Large intestine (tissue), 3 donors: ENCODE measurements around the gene ABL1. TPM values are rescaled to one million over a fixed set of nuclear protein-coding genes. Genes with fewer than 3 reads are reported as not detected.

Experiments
- DNase-seq, 2 donors: peaks; one replicate each; pipeline versions ENCODE4 v3.0.0 to v3.0.0-alpha.2; 2013
- H3K27ac ChIP-seq: one replicate; pipeline ENCODE4 v1.5.1; 2013; ENCODE audit warnings: low read length
- H3K27me3 ChIP-seq: 2 replicates; pipeline ENCODE4 v1.6.1; 2013; ENCODE audit warnings: low read length; ENCODE audit not compliant: control insufficient read depth, insufficient read depth
- H3K36me3 ChIP-seq: 2 replicates; pipeline ENCODE4 v1.6.1; 2013; ENCODE audit warnings: low read length; ENCODE audit not compliant: control insufficient read depth, insufficient read depth
- H3K4me1 ChIP-seq: one replicate; pipeline ENCODE4 v1.6.1; 2013; ENCODE audit warnings: low read length; ENCODE audit not compliant: control insufficient read depth, insufficient read depth
- H3K4me3 ChIP-seq: one replicate; pipeline ENCODE4 v1.5.1; 2013; ENCODE audit warnings: low read length
- H3K9me3 ChIP-seq: one replicate; pipeline ENCODE4 v1.6.1; 2013; ENCODE audit warnings: mild to moderate bottlenecking, low read depth, low read length, moderate library complexity; ENCODE audit not compliant: control insufficient read depth
- WGBS: methylation state at CpG from one replicate; pipeline ENCODE4 v1.1.5; 2013; ENCODE audit warnings: low lambda C conversion rate; ENCODE audit not compliant: insufficient coverage; 5-methylcytosine and 5-hydroxymethylcytosine counted together
- polyA plus RNA-seq: library from polyadenylated mRNA; unstranded; fragments of 120-200 nt; gene quantifications from one replicate; pipeline ENCODE4 v1.2.1, GENCODE V29; 2013

The ABL1 gene
- polyA plus RNA-seq, 1 donor: 50.9 TPM

DNA sequence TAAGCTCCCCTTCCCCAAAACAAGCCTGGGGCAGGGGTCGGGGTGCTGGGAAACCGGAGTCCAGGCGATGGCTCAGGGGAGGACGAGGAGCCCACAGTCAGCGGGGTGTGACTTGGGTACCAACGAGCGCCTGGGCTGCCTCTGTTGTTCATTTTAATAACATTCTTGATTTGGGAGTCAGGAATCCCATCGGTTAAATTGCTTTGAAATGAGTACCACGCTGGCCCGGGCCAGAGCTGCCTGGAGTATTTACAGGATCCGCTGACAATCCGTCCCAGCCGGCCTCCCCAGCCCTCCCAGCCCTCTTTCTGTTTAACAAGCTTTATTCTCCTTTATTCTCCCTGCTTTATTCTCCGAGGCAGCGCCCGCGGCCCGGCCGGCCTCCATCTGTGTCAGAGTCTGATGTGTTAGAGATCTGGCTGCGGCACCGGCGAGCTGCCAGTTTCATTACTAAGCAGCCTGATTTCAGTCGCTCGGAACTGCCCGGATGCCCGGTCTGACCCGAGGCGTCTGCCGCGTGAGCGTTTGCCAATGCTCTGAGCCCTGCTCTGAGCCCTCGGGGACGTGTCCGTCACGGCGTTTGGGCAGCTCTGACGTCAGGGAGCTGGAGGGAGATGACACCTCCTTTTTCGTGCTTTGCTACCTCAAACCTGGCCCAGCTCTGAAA, 78.0 kb downstream of the ABL1 start:
- Histone ChIP-seq H3K27ac (no peak overlapping the region), H3K36me3 (no peaks in the 10 kb centered on the region), H3K4me3 (no peak overlapping the region), H3K9me3 (no peaks in the 10 kb centered on the region), H3K27me3 (peaks cover 20% of the 10 kb centered on the region), H3K4me1 (no peaks in the 10 kb centered on the region)
- 60% methylated on average over 2 of the region's 38 CpGs for WGBS
- DNase-seq: no peak

GRCh38 chr9:130913599-130914416, 78.8 kb downstream of the ABL1 start:
- no CpG with 5 or more reads among the region's 23 CpGs for WGBS
- no peak overlapping the region for H3K4me3 ChIP-seq
- no peaks in the 10 kb centered on the region for H3K4me1 ChIP-seq
- peaks cover 21% of the 10 kb centered on the region for H3K27me3 ChIP-seq
- no peaks in the 10 kb centered on the region for H3K36me3 ChIP-seq
- H3K9me3 ChIP-seq: no peaks in the 10 kb centered on the region
- no peak overlapping the region for H3K27ac ChIP-seq
- no peak for DNase-seq

DNA sequence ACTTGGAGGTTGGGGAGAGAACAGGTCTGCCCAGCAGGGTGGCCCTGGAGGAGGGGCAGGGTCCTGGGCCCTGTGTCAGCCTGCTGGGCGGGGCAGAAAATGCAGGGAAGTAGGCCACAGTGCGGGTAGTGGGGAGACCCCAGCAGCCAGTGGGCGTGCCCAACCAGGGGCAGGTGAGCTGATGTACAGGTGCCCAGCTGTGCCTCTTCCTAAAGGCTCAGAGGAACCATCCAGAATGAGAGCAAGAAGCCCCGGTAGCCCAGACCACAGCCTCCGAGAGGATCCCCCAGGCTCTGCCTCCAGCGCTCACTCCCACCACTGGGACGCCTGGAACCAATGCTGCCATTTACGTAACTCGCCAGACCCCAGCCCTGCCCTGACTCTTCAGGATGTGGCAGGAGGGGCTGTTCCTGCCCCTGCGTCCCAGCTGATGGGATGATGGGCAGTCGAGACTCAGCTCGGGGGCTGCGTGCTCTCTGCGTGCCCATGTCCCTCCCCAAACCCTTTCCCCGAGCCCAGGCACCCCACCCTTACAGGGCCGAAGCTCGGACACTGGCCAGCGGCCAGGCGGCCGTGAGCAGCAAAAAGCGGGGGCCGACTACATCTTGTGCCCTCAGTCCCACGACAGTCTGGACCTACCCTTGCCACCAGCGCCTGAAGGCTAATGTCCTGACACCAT, 79.5 kb downstream of the ABL1 start:
- Histone ChIP-seq H3K4me3 (no peak overlapping the region), H3K9me3 (no peaks in the 10 kb centered on the region), H3K4me1 (no peaks in the 10 kb centered on the region), H3K27me3 (peaks cover 21% of the 10 kb centered on the region), H3K36me3 (no peaks in the 10 kb centered on the region), H3K27ac (no peak overlapping the region)
- DNase-seq: no peak
- no CpG with 5 or more reads among the region's 24 CpGs for WGBS

GRCh38 chr9:130915096-130915447, 80.0 kb downstream of the ABL1 start:
- DNase-seq: no peak
- H3K27me3 ChIP-seq: peaks cover 21% of the 10 kb centered on the region
- WGBS: no CpG with 5 or more reads among the region's 8 CpGs

GRCh38 chr9:130917168-130917960, 82.3 kb downstream of the ABL1 start:
- peaks cover 34% of the 10 kb centered on the region for H3K27me3 ChIP-seq

More at GRCh38 chr9:130915096-130915447, 80.0 kb downstream of the ABL1 start:
- no peak overlapping the region for H3K27ac ChIP-seq
- H3K9me3 ChIP-seq: no peaks in the 10 kb centered on the region
- H3K4me3 ChIP-seq: no peak overlapping the region
- H3K36me3 ChIP-seq: no peaks in the 10 kb centered on the region
- H3K4me1 ChIP-seq: no peaks in the 10 kb centered on the region

DNA sequence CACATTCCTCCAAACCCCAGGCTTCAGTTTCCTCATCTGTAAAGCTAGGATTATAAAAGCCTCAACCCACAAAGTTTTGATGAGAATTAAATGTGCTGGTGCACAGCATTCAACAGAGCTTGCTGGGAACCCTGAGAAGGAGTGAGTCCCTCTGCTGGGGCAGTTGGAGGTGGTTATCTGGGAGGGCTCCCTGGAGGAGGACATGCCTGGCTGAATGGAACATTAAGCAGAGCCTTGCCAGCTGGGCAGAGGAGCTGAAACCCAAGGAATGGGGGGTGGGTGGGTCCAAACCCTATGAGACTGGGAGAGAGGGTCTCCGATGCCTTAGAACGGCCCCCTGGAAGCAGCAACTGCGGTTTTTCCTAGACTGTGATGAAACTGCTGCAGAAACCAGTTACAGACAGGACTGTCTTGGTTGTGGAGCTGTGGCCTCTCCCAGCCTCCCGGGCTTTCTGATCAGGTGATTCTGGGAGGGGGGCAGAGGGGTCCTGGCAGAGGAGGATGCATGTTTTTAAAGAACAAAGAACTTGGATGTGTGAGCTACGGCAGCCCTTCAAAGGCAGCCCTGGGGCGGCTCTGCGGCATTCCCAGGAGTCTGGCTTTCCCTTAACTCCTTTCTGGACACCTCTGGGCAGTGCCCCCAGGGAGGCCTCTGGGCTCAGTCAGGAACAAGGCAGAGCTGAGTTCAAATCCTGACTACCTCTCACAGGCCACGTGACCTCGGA, 83.2 kb downstream of the ABL1 start:
- H3K9me3 ChIP-seq: no peaks in the 10 kb centered on the region
- H3K27me3 ChIP-seq: peaks cover 34% of the 10 kb centered on the region
- no peaks in the 10 kb centered on the region for H3K4me1 ChIP-seq
- no peak overlapping the region for H3K27ac ChIP-seq
- DNase-seq: no peak
- no peaks in the 10 kb centered on the region for H3K36me3 ChIP-seq
- no CpG with 5 or more reads among the region's 9 CpGs for WGBS
- no peak overlapping the region for H3K4me3 ChIP-seq

More at GRCh38 chr9:130917168-130917960, 82.3 kb downstream of the ABL1 start:
- DNase-seq: no peak
- Histone ChIP-seq H3K9me3 (no peaks in the 10 kb centered on the region), H3K4me3 (no peak overlapping the region), H3K27ac (no peak overlapping the region), H3K36me3 (no peaks in the 10 kb centered on the region), H3K4me1 (no peaks in the 10 kb centered on the region)
- WGBS: no CpG with 5 or more reads among the region's 34 CpGs

GRCh38 chr9:130918826-130919558, 83.9 kb downstream of the ABL1 start:
- no peaks in the 10 kb centered on the region for H3K36me3 ChIP-seq
- H3K4me3 ChIP-seq: no peak overlapping the region
- peaks cover 38% of the 10 kb centered on the region for H3K27me3 ChIP-seq
- H3K27ac ChIP-seq: no peak overlapping the region
- no peaks in the 10 kb centered on the region for H3K9me3 ChIP-seq
- 100% methylated on average over 1 of the region's 33 CpGs for WGBS
- no peaks in the 10 kb centered on the region for H3K4me1 ChIP-seq
- DNase-seq: no peak

DNA sequence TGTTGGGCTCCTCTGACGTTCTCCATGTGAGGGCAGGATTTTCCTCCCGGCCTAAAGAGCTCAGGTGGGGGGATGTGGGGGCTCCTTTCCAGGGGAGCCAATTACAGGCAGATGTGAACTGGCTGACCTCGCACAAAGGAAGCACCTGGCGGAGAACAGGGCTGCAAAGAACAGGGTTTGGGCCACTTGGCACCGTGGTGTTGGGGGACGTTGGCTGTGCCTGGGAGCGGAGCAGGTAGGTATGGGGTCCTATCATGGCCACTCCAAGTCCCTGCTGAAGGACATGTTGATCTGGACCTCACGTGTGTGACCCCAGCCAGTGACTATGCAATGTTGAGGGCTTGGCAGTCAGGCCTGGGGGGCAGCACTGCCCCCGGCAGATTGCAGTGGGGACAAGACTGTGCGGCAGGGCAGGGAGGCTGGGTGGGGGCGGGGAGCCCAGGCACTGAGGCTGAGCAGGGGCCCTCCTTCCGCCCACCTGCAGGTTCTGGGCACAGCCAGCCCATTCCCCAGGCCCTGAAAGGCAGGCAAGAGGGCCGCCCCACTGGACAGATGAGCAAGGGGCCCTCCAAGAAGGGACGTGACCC, 84.6 kb downstream of the ABL1 start:
- H3K9me3 ChIP-seq: no peaks in the 10 kb centered on the region
- peaks cover 34% of the 10 kb centered on the region for H3K27me3 ChIP-seq
- H3K27ac ChIP-seq: no peak overlapping the region
- no peaks in the 10 kb centered on the region for H3K36me3 ChIP-seq
- no peak for DNase-seq
- WGBS: no CpG with 5 or more reads among the region's 14 CpGs
- H3K4me1 ChIP-seq: no peaks in the 10 kb centered on the region
- H3K4me3 ChIP-seq: no peak overlapping the region

- no peak for DNase-seq
- Histone ChIP-seq H3K9me3 (no peaks in the 10 kb centered on the region), H3K4me1 (no peaks in the 10 kb centered on the region), H3K27ac (no peak overlapping the region), H3K36me3 (no peaks in the 10 kb centered on the region), H3K27me3 (peaks cover 33% of the 10 kb centered on the region), H3K4me3 (no peak overlapping the region)
- WGBS: no CpG with 5 or more reads among the region's 8 CpGs
Observed at GRCh38 chr9:130920233-130920632, 85.2 kb downstream of the ABL1 start.
